HG02970 (cell line): ENCODE results near the gene PLOD2.

Experiments used
- ATAC-seq: cut with Tn5 transposase; IDR thresholded peaks from one replicate; pipeline ENCODE4 v1.9.1; 2021; ENCODE audit warnings: mild to moderate bottlenecking, moderate library complexity, moderate number of reproducible peaks; ENCODE audit not compliant: unreplicated experiment, low FRiP score

Gene PLOD2

GRCh38 chr3:146052791-146053310 lies 108.1 kb downstream of the PLOD2 start:
- no peak for ATAC-seq

- ATAC-seq, result no peak
Measured at GRCh38 chr3:146052056-146052790, 108.8 kb downstream of the PLOD2 start.

GRCh38 chr3:146050691-146051090 lies 110.3 kb downstream of the PLOD2 start:
- no peak for ATAC-seq

GRCh38 chr3:146047485-146047884 lies 113.5 kb downstream of the PLOD2 start:
- ATAC-seq, result no peak

- no peak for ATAC-seq
Measured at GRCh38 chr3:146044046-146044445, 116.9 kb downstream of the PLOD2 start.

- no peak for ATAC-seq
Measured at GRCh38 chr3:146040630-146041029, 120.4 kb downstream of the PLOD2 start.

- no peak for ATAC-seq
Measured at GRCh38 chr3:146037697-146038096, 123.3 kb downstream of the PLOD2 start.

- ATAC-seq, result no peak
Measured at GRCh38 chr3:146036281-146036680, 124.7 kb downstream of the PLOD2 start.

- no peak for ATAC-seq
Measured at GRCh38 chr3:146035366-146035765, 125.6 kb downstream of the PLOD2 start.

- no peak for ATAC-seq
Measured at GRCh38 chr3:146033950-146034349, 127.0 kb downstream of the PLOD2 start.

GRCh38 chr3:146026547-146026946 lies 134.4 kb downstream of the PLOD2 start:
- ATAC-seq, result no peak

- no peak for ATAC-seq
Measured at GRCh38 chr3:146024260-146024659, 136.7 kb downstream of the PLOD2 start.

- no peak for ATAC-seq
Measured at GRCh38 chr3:146020969-146021368, 140.0 kb downstream of the PLOD2 start.

- no peak for ATAC-seq
Measured at GRCh38 chr3:146019508-146019907, 141.5 kb downstream of the PLOD2 start.
